Mesendoderm (in vitro differentiated cells): ENCODE measurements around the gene CTSV.
"Not testable (repeated sequence)": the region's sequence is repeated elsewhere in the genome, so short reads cannot be mapped to it uniquely, and the experiment has no call there.

Source experiments
- DNase-seq: peaks from one replicate; pipeline ENCODE4 v3.0.0; 2013
- H2AK5ac ChIP-seq: 2 replicates; pipeline ENCODE4 v1.6.1; 2013; ENCODE audit warnings: low read length, inconsistent platforms
- H2BK120ac ChIP-seq: 2 replicates; pipeline ENCODE4 v1.6.1; 2013; ENCODE audit warnings: low read depth, mild to moderate bottlenecking, low read length, moderate library complexity, mixed read lengths
- H2BK15ac ChIP-seq: replicated peaks from 2 replicates; pipeline ENCODE4 v1.6.1; 2013; ENCODE audit warnings: low read depth, mild to moderate bottlenecking, moderate library complexity
- H2BK5ac ChIP-seq: 2 replicates; pipeline ENCODE4 v1.6.1; 2013; ENCODE audit warnings: low read length, inconsistent platforms
- H3K18ac ChIP-seq: 2 replicates; pipeline ENCODE4 v1.6.1; 2013; ENCODE audit warnings: mild to moderate bottlenecking, low read length, mixed read lengths
- H3K23ac ChIP-seq: one replicate; pipeline ENCODE4 v1.6.1; 2013; ENCODE audit warnings: low read length
- H3K27ac ChIP-seq: 2 replicates; pipeline ENCODE4 v1.5.1; 2013; ENCODE audit warnings: low read depth, mild to moderate bottlenecking, inconsistent platforms, low read length, moderate library complexity
- H3K27me3 ChIP-seq: 2 replicates; pipeline ENCODE4 v1.6.1; 2013; ENCODE audit warnings: low read length, control low read depth, mild to moderate bottlenecking, inconsistent platforms; ENCODE audit not compliant: insufficient read depth, poor library complexity
- H3K36me3 ChIP-seq: 2 replicates; pipeline ENCODE4 v1.6.1; 2013; ENCODE audit warnings: low read length, inconsistent platforms; ENCODE audit not compliant: control insufficient read depth, insufficient read depth
- H3K4ac ChIP-seq: one replicate; pipeline ENCODE4 v1.6.1; 2013; ENCODE audit warnings: low read depth, mild to moderate bottlenecking, low read length, moderate library complexity
- H3K4me1 ChIP-seq: 2 replicates; pipeline ENCODE4 v1.6.1; 2013; ENCODE audit warnings: low read depth, low read length, inconsistent platforms; ENCODE audit not compliant: control insufficient read depth
- H3K4me2 ChIP-seq: 2 replicates; pipeline ENCODE4 v1.6.1; 2013; ENCODE audit warnings: low read length
- H3K4me3 ChIP-seq: 2 replicates; pipeline ENCODE4 v1.5.1; 2013; ENCODE audit warnings: mild to moderate bottlenecking, low read length
- H3K56ac ChIP-seq: one replicate; pipeline ENCODE4 v1.6.1; 2013; ENCODE audit warnings: low read length
- H3K79me1 ChIP-seq: 2 replicates; pipeline ENCODE4 v1.6.1; 2013; ENCODE audit warnings: low read length, inconsistent platforms
- H3K79me2 ChIP-seq: 2 replicates; pipeline ENCODE4 v1.6.1; 2013; ENCODE audit warnings: mild to moderate bottlenecking, low read length; ENCODE audit not compliant: control insufficient read depth, insufficient read depth
- H3K9ac ChIP-seq: 2 replicates; pipeline ENCODE4 v1.6.1; 2013; ENCODE audit warnings: low read length, inconsistent platforms
- H4K5ac ChIP-seq: one replicate; pipeline ENCODE4 v1.6.1; 2013; ENCODE audit warnings: low read length
- H4K8ac ChIP-seq: one replicate; pipeline ENCODE4 v1.6.1; 2013; ENCODE audit warnings: low read depth, mild to moderate bottlenecking, control low read depth, low read length, moderate library complexity
- WGBS: extraction: QIAGEN DNeasy Blood & Tissue Kit; methylation state at CpG from one replicate; pipeline ENCODE4 v1.1.7; 2013; ENCODE audit warnings: low lambda C conversion rate, missing lambda C conversion rate; ENCODE audit not compliant: insufficient coverage; ENCODE audit errors: extremely low coverage; 5-methylcytosine and 5-hydroxymethylcytosine counted together

The CTSV gene

GRCh38 chr9:96992303-96992702 lies 46.6 kb downstream of the CTSV start:
- no CpG with 5 or more reads among the region's 2 CpGs for WGBS
- H2BK120ac ChIP-seq = not testable (repeated sequence)

GRCh38 chr9:96989747-96990318 lies 49.1 kb downstream of the CTSV start:
- H3K36me3 ChIP-seq, H4K5ac ChIP-seq, H3K4me3 ChIP-seq, H3K4me1 ChIP-seq, H2AK5ac ChIP-seq, H3K56ac ChIP-seq, H3K4me2 ChIP-seq, H4K8ac ChIP-seq, H3K9ac ChIP-seq, H3K27me3 ChIP-seq, H2BK5ac ChIP-seq, DNase-seq, H3K23ac ChIP-seq, H3K79me1 ChIP-seq, H3K27ac ChIP-seq, H3K18ac ChIP-seq, H3K4ac ChIP-seq, H2BK15ac ChIP-seq, H2BK120ac ChIP-seq: not testable (repeated sequence)
- peaks cover 18% of the 10 kb centered on the region for H3K79me2 ChIP-seq
- WGBS = no CpG with 5 or more reads among the region's 1 CpG

More at GRCh38 chr9:96992303-96992702, 46.6 kb downstream of the CTSV start:
- not testable (repeated sequence) for H3K23ac ChIP-seq, H3K56ac ChIP-seq, H3K36me3 ChIP-seq, H4K5ac ChIP-seq, H3K27ac ChIP-seq, H3K27me3 ChIP-seq, H3K18ac ChIP-seq, DNase-seq, H2AK5ac ChIP-seq, H3K79me1 ChIP-seq, H3K4me2 ChIP-seq, H2BK5ac ChIP-seq, H3K9ac ChIP-seq, H3K4me1 ChIP-seq, H3K4ac ChIP-seq, H4K8ac ChIP-seq, H3K4me3 ChIP-seq, H2BK15ac ChIP-seq
- H3K79me2 ChIP-seq = peaks cover 18% of the 10 kb centered on the region

GRCh38 chr9:96984887-96985286 lies 54.1 kb downstream of the CTSV start:
- H3K4me2 ChIP-seq = not testable (repeated sequence)

GRCh38 chr9:96984139-96984538 lies 54.8 kb downstream of the CTSV start:
- not testable (repeated sequence) for H3K79me2 ChIP-seq, DNase-seq, H3K23ac ChIP-seq, H2AK5ac ChIP-seq, H3K4me2 ChIP-seq, H3K18ac ChIP-seq, H3K4me1 ChIP-seq, H2BK15ac ChIP-seq, H3K79me1 ChIP-seq, H3K27me3 ChIP-seq, H4K8ac ChIP-seq, H3K4me3 ChIP-seq, H3K4ac ChIP-seq, H2BK120ac ChIP-seq, H3K9ac ChIP-seq, H3K27ac ChIP-seq, H3K36me3 ChIP-seq, H4K5ac ChIP-seq, H2BK5ac ChIP-seq, H3K56ac ChIP-seq
- no CpG with 5 or more reads among the region's 3 CpGs for WGBS

More at GRCh38 chr9:96984887-96985286, 54.1 kb downstream of the CTSV start:
- whole genome bisulfite sequencing = no CpG with 5 or more reads among the region's 2 CpGs
- not testable (repeated sequence) for DNase-seq, H3K36me3 ChIP-seq, H3K56ac ChIP-seq, H3K27ac ChIP-seq, H4K5ac ChIP-seq, H3K9ac ChIP-seq, H2BK15ac ChIP-seq, H2AK5ac ChIP-seq, H3K27me3 ChIP-seq, H2BK120ac ChIP-seq, H3K23ac ChIP-seq, H3K4ac ChIP-seq, H2BK5ac ChIP-seq, H4K8ac ChIP-seq, H3K4me1 ChIP-seq, H3K18ac ChIP-seq, H3K79me2 ChIP-seq, H3K79me1 ChIP-seq, H3K4me3 ChIP-seq

- not testable (repeated sequence) for H3K18ac ChIP-seq, H3K27me3 ChIP-seq, DNase-seq, H3K4me1 ChIP-seq, H2BK15ac ChIP-seq, H3K4me3 ChIP-seq, H2BK5ac ChIP-seq, H3K4me2 ChIP-seq, H3K36me3 ChIP-seq, H3K27ac ChIP-seq, H3K79me2 ChIP-seq, H3K4ac ChIP-seq, H2BK120ac ChIP-seq, H3K56ac ChIP-seq, H3K79me1 ChIP-seq, H4K5ac ChIP-seq, H2AK5ac ChIP-seq, H3K9ac ChIP-seq, H3K23ac ChIP-seq, H4K8ac ChIP-seq
- WGBS = no CpG with 5 or more reads among the region's 7 CpGs
Measured at GRCh38 chr9:96983496-96984122, 55.3 kb downstream of the CTSV start.
